Measurements from ENCODE around the gene PARVB.

DNA sequence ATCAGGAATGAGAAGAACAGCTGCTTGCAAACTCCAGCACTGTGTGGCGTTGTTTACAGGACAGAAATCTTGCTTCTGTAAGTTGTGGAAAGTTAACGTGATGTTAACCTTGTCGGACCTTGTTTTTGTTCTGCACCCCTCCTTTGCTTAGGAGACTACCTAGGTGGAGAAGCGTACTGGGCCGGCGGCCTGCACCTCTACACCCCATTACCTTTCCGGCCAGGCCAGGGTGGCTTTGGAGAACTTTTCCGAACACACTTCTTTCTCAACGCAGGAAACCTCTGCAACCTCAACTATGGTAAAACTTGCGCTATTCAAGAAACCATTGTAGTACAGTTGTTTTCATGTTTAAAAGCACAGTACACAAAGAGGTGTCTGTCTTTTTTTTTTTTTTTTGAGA lies 35.1 kb upstream of the PARVB start:
- TF ChIP-seq YY1 (IDR thresholded peaks at IDR 0.05; ENCODE audit: insufficient read depth, insufficient read length) (no peak), SUZ12 (IDR thresholded peaks at IDR 0.05; ENCODE audit: extremely low read depth, insufficient read depth, insufficient read length) (no peak)

Data from NT2/D1 (cell line).